NB4 (cell line): ENCODE measurements around the gene GRM8.

ENCODE experiments used
- POLR2A ChIP-seq: IDR thresholded peaks from 2 replicates; pipeline ENCODE4 v1.6.1; 2011; ENCODE audit warnings: mild to moderate bottlenecking; ENCODE audit not compliant: insufficient read length; ENCODE audit errors: extremely low read depth
- TF ChIP-seq, protein P1 (sequence below): IDR thresholded peaks from one replicate; pipeline ENCODE4 v1.5.1; 2012; ENCODE audit warnings: low read depth, low read length

- TF ChIP-seq POLR2A, result no peak
- TF ChIP-seq, protein P1, sequence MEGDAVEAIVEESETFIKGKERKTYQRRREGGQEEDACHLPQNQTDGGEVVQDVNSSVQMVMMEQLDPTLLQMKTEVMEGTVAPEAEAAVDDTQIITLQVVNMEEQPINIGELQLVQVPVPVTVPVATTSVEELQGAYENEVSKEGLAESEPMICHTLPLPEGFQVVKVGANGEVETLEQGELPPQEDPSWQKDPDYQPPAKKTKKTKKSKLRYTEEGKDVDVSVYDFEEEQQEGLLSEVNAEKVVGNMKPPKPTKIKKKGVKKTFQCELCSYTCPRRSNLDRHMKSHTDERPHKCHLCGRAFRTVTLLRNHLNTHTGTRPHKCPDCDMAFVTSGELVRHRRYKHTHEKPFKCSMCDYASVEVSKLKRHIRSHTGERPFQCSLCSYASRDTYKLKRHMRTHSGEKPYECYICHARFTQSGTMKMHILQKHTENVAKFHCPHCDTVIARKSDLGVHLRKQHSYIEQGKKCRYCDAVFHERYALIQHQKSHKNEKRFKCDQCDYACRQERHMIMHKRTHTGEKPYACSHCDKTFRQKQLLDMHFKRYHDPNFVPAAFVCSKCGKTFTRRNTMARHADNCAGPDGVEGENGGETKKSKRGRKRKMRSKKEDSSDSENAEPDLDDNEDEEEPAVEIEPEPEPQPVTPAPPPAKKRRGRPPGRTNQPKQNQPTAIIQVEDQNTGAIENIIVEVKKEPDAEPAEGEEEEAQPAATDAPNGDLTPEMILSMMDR, result no peak
Observed at GRCh38 chr7:126486806-126487205, 765.9 kb downstream of the GRM8 start.
